ENCODE results near the gene FUNDC1. TPM values are rescaled to one million over a fixed set of nuclear protein-coding genes. Genes with fewer than 3 reads are reported as not detected.

FUNDC1 gene
- total RNA-seq, 1 experiment from 2014 or later: 54.2 TPM

GRCh38 chrX:44480591-44480990 lies 62.1 kb downstream of the FUNDC1 start:
- no peak for DNase-seq (ENCODE audit: low spot score)

- no peak for DNase-seq (ENCODE audit: low spot score)
Observed at GRCh38 chrX:44474410-44474809, 68.2 kb downstream of the FUNDC1 start.

Other genes with a start within 250 kb of the FUNDC1 start
- gene EFHC2, start 199.2 kb downstream of the FUNDC1 start, total RNA-seq (2014; rRNA removed; shearing (Covaris generic)): 0.55 and 0.91 TPM in 2 replicates